NT2/D1 (cell line): ENCODE measurements around the gene CAPN13.

Experiments
- SUZ12 ChIP-seq: IDR thresholded peaks from 2 replicates; pipeline ENCODE4 v1.6.1; 2011; ENCODE audit not compliant: insufficient read length, insufficient read depth; ENCODE audit errors: extremely low read depth
- YY1 ChIP-seq: IDR thresholded peaks from 2 replicates; pipeline ENCODE4 v1.6.1; 2011; ENCODE audit not compliant: insufficient read length, insufficient read depth

DNA sequence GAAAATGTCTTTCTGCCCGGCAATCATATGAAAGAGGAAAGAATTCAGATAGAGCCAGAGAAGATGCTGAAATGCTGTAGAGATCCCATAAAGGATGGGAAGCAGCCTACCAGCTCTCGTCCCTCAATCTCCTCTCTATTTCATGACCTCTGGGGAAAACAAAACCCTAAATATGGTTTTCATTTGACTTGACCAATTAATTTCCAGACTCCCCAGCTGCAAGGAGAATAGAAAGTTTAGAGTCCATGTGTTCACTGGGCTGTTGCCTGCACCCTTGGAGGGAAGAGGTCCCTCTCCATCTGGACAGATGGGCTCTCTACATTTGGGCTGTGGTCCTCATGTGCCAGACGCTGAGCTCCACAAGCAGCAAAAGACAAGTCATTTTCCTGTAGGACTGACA, 40.6 kb downstream of the CAPN13 start:
- TF ChIP-seq YY1 (no peak), SUZ12 (no peak)
